Right lobe of liver (tissue), 6 donors: Measurements from ENCODE around the gene UBE2M. TPM values are rescaled to one million over a fixed set of nuclear protein-coding genes. Genes with fewer than 3 reads are reported as not detected.
"Not testable (repeated sequence)": the region's sequence is repeated elsewhere in the genome, so short reads cannot be mapped to it uniquely, and the experiment has no call there.

Experiments
- ATAC-seq, 4 donors: fragments of 200-7000 bp; cut with Tn5 transposase; one replicate each; pipeline ENCODE4 v1.9.1; 2020; ENCODE audit warnings: mild to moderate bottlenecking in 4 of 4, moderate library complexity in 4 of 4
- DNase-seq, 3 donors: peaks; one replicate each; pipeline ENCODE4 v3.0.0-alpha.2; 2020
- H3K27ac ChIP-seq, 3 donors: fragments of 200-600 bp; one replicate each; pipeline ENCODE4 v1.8.0; 2022
- H3K27me3 ChIP-seq, 2 donors: fragments of 200-600 bp; one replicate each; pipeline ENCODE4 v1.8.0; 2022
- H3K36me3 ChIP-seq, 4 donors: fragments of 200-600 bp; sonication (generic) in 1 of 4; one replicate each; pipeline versions ENCODE4 v1.5.1 to v1.8.0; 2017 to 2022; ENCODE audit warnings: control low read depth in 1 of 4
- H3K4me1 ChIP-seq, 4 donors: fragments of 200-600 bp; sonication (generic) in 1 of 4; one replicate each; pipeline versions ENCODE4 v1.5.1 to v1.8.0; 2017 to 2022; ENCODE audit warnings: control low read depth in 1 of 4
- H3K4me3 ChIP-seq, 3 donors: fragments of 200-600 bp; one replicate each; pipeline ENCODE4 v1.8.0; 2022
- H3K9me3 ChIP-seq, 4 donors: fragments of 200-600 bp; sonication (generic) in 1 of 4; one replicate each; pipeline versions ENCODE4 v1.5.1 to v1.8.0; 2017 to 2022; ENCODE audit warnings: control low read depth in 1 of 4
- POLR2A ChIP-seq: fragments of 450-650 bp; IDR thresholded peaks from one replicate; pipeline ENCODE4 v1.6.1; 2017; ENCODE audit warnings: antibody characterized with exemption, mild to moderate bottlenecking
- WGBS: methylation state at CpG from one replicate; pipeline ENCODE4 v1.1.6; 2018; ENCODE audit warnings: low coverage, low lambda C conversion rate; ENCODE audit not compliant: insufficient coverage; ENCODE audit errors: missing lambda C conversion rate; 5-methylcytosine and 5-hydroxymethylcytosine counted together
- intact Hi-C, 2 donors: fragments of 100-400 bp; cut with DNase I; formaldehyde crosslinking; loops; one replicate each; pipeline versions ENCODE4 v1.11.2 to v1.14.1; 2022
- total RNA-seq, 6 experiments: library from RNA; depleted of rRNA in 2 of 6; stranded (reverse); fragments of >200 nt in 2 of 6; fragmentation: NEBNext Ultra II Directional in 3 of 6; extraction: Animal tissue kit (Norgen Biotek cat#: 25700) in 3 of 6; gene quantifications; one replicate each; pipeline versions ENCODE4 v1.1.0 to v1.2.4, GENCODE V29; 2016 to 2023
- TF ChIP-seq, protein P1 (sequence below), 4 donors: fragments of 200-600 bp in 3 of 4; fragments of 450-650 bp in 1 of 4; IDR thresholded peaks; one replicate each; pipeline versions ENCODE4 v1.5.1 to v1.8.0; 2016 to 2022; ENCODE audit warnings: antibody characterized with exemption in 4 of 4, mild to moderate bottlenecking in 2 of 4
- donor health status: DM: no; HTN: yes; CAD: no.
- donor health status: DM: no; HTN: no; CAD: no.
- donor health status: DM: no; HTN: no; CAD: no.
- donor health status: DM: no; HTN: yes; CAD: no.
- donor health status: DM: no; HTN: yes; CAD: no.

The UBE2M gene
- total RNA-seq, 6 experiments from 2014 or later: 16.0 to 23.5 (median 20.7) TPM

DNA sequence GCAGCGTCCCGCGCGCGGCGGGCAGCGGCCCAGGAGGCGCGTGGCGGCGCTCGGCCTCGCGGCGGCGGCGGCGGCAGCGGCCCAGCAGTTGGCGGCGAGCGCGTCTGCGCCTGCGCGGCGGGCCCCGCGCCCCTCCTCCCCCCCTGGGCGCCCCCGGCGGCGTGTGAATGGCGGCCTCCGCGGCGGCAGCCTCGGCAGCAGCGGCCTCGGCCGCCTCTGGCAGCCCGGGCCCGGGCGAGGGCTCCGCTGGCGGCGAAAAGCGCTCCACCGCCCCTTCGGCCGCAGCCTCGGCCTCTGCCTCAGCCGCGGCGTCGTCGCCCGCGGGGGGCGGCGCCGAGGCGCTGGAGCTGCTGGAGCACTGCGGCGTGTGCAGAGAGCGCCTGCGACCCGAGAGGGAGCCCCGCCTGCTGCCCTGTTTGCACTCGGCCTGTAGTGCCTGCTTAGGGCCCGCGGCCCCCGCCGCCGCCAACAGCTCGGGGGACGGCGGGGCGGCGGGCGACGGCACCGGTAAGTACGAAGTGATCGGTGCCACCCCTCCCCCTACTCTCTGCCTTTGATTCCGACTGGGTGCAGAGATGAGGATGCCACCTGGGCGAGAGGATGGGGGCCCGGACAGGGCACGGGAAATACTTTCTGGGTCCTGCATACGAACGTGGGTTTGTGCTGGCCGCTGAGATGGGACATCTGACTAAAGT is 13.7 kb downstream of the UBE2M start:
- DNase-seq: peak in 2 of 3 donors; percentile 71 to 75
- Histone ChIP-seq H3K36me3 (peaks cover 17 to 27% (median 23%) of the 10 kb centered on the region in 4 donors), H3K27ac (peak overlapping the region; percentile 95 to 99 (median 97)), H3K4me1 (peaks cover 0 to 15% (median 7%) of the 10 kb centered on the region in 4 donors), H3K27me3 (no peaks in the 10 kb centered on the region), H3K4me3 (peak overlapping the region; percentile 77 to 89 (median 88)), H3K9me3 (no peaks in the 10 kb centered on the region)
- ATAC-seq: peak; percentile 1 to 25 (median 10)
- TF ChIP-seq POLR2A: no peak
- TF ChIP-seq, protein P1, sequence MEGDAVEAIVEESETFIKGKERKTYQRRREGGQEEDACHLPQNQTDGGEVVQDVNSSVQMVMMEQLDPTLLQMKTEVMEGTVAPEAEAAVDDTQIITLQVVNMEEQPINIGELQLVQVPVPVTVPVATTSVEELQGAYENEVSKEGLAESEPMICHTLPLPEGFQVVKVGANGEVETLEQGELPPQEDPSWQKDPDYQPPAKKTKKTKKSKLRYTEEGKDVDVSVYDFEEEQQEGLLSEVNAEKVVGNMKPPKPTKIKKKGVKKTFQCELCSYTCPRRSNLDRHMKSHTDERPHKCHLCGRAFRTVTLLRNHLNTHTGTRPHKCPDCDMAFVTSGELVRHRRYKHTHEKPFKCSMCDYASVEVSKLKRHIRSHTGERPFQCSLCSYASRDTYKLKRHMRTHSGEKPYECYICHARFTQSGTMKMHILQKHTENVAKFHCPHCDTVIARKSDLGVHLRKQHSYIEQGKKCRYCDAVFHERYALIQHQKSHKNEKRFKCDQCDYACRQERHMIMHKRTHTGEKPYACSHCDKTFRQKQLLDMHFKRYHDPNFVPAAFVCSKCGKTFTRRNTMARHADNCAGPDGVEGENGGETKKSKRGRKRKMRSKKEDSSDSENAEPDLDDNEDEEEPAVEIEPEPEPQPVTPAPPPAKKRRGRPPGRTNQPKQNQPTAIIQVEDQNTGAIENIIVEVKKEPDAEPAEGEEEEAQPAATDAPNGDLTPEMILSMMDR (IDR thresholded peaks at IDR 0.05): no peak
- WGBS: 2% methylated on average over 20 of the region's 92 CpGs
- intact Hi-C loops: no loop called here

DNA sequence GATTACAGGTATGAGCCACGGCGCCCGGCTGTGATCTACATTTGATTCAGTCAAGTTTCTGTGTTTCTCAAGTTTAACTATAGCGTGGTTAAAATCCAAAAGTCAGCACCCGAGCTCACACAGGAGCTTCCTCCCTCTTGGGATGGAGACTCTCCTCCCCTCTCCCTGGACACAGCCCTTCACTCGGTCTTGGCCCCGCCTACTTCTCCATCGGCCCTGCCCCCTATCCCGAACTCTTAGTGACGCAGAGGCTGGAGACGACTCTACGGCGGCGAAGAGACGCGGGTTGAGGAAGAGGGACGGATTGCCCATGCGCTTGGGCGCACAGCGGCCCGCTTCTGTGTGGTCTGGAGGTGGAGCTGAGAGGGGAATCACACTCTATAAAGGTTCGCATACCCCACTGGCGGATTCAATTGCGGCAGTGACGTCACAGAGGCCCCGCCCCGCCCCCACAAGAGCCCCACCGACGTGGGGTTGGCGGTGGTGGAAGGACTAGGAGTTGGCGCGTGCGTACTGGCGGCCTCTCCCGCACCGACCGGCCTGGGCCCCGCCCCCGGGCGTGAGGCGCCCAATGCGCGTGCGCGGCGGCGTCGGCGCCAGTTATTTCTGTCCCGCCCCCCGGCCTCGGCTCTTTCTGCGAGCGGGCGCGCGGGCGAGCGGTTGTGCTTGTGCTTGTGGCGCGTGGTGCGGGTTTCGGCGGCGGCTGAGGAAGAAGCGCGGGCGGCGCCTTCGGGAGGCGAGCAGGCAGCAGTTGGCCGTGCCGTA is 14.4 kb downstream of the UBE2M start, which contains the start of gene TRIM28:
TRIM28 (plus strand) TSS at position 239 of the 765 bp plus-strand sequence. CDS start 694 bp downstream, outside the sequence.
- no peaks in the 10 kb centered on the region for H3K27me3 ChIP-seq
- peaks cover 0 to 15% (median 7%) of the 10 kb centered on the region in 4 donors for H3K4me1 ChIP-seq
- under 1% methylated on average over 27 of the region's 73 CpGs for WGBS
- peaks cover 10 to 19% (median 17%) of the 10 kb centered on the region in 4 donors for H3K36me3 ChIP-seq
- peak; percentile 96 for TF ChIP-seq POLR2A
- TF ChIP-seq, protein P1 (IDR thresholded peaks at IDR 0.05): no peak
- H3K4me3 ChIP-seq: peak within 1 kb of the TSS; percentile 77 to 89 (median 88)
- DNase-seq (peak; percentile 98 to 99 (median 99)), ATAC-seq (peak; percentile 93 to 97 (median 95))
- H3K9me3 ChIP-seq: no peaks in the 10 kb centered on the region
- intact Hi-C loops: no loop called here
- peak within 1 kb of the TSS; percentile 95 to 99 (median 97) for H3K27ac ChIP-seq

- Histone ChIP-seq H3K4me3 (peak overlapping the region in 1 of 3 donors; percentile 88), H3K27ac (peak overlapping the region in 2 of 3 donors; percentile 95 to 99), H3K4me1 (peaks cover 0 to 15% (median 7%) of the 10 kb centered on the region in 4 donors)
- 79% methylated on average over 18 of the region's 18 CpGs for WGBS
- DNase-seq, H3K36me3 ChIP-seq, H3K27me3 ChIP-seq, intact Hi-C loops, H3K9me3 ChIP-seq, ATAC-seq: not testable (repeated sequence)
Observed at GRCh38 chr19:58542641-58543372, 15.6 kb downstream of the UBE2M start.

DNA sequence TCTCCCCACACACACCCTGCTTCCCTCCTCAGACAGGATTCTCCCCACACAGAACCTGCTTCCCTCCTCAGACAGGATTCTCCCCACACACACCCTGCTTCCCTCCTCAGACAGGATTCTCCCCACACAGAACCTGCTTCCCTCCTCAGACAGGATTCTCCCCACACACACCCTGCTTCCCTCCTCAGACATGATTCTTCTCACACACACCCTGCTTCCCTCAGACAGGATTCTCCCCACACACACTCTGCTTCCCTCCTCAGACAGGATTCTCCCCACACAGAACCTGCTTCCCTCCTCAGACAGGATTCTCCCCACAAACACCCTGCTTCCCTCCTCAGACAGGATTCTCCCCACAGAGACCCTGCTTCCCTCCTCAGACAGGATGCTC is 19.2 kb downstream of the UBE2M start:
- DNase-seq, ATAC-seq, intact Hi-C loops: not testable (repeated sequence)

More for the DNA sequence above, 19.2 kb downstream of the UBE2M start:
- not testable (repeated sequence) for H3K9me3 ChIP-seq, H3K36me3 ChIP-seq, H3K4me1 ChIP-seq, H3K27ac ChIP-seq, H3K4me3 ChIP-seq, H3K27me3 ChIP-seq
